Stimulated activated effector memory CD8-positive, alpha-beta T cell treated with anti-CD3 and anti-CD28 coated beads, Interleukin-12 subunit alpha, Interleukin-12 subunit beta, amount 100 ng/mL, for 72 hours (primary cell): Measurements from ENCODE around the gene DOCK8.
"Not testable (repeated sequence)": the region's sequence is repeated elsewhere in the genome, so short reads cannot be mapped to it uniquely, and the experiment has no call there.

Experiments
- ATAC-seq: fragments of 150-1000 bp; cut with Tn5 transposase; 2 replicates; pipeline ENCODE4 v1.10.0; 2021
- DNase-seq, 2 donors: peaks; one replicate each; pipeline ENCODE4 v3.0.0; 2021 to 2022; ENCODE audit warnings: low spot score in 2 of 2
- H3K27ac Mint-ChIP-seq: one replicate; pipeline ENCODE4 v1.8.0; 2022; ENCODE audit warnings: mild to moderate bottlenecking, mixed read lengths
- H3K36me3 Mint-ChIP-seq: one replicate; pipeline ENCODE4 v1.8.0; 2022; ENCODE audit warnings: mild to moderate bottlenecking, mixed read lengths
- H3K4me1 Mint-ChIP-seq: one replicate; pipeline ENCODE4 v1.8.0; 2022; ENCODE audit warnings: mixed read lengths
- H3K4me3 Mint-ChIP-seq: one replicate; pipeline ENCODE4 v1.8.0; 2022; ENCODE audit warnings: mild to moderate bottlenecking, mixed read lengths
- H3K9me3 Mint-ChIP-seq: one replicate; pipeline ENCODE4 v1.8.0; 2022; ENCODE audit warnings: mixed read lengths

The DOCK8 gene

GRCh38 chr9:219036-219435, 4.4 kb downstream of the DOCK8 start:
- not testable (repeated sequence) for H3K27ac Mint-ChIP-seq

GRCh38 chr9:219670-220365, 5.2 kb downstream of the DOCK8 start:
- no peak overlapping the region for H3K4me3 Mint-ChIP-seq
- no peaks in the 10 kb centered on the region for H3K36me3 Mint-ChIP-seq
- no peak for ATAC-seq
- no peak for DNase-seq
- peaks cover 29% of the 10 kb centered on the region for H3K4me1 Mint-ChIP-seq
- no peak overlapping the region for H3K27ac Mint-ChIP-seq
- no peaks in the 10 kb centered on the region for H3K9me3 Mint-ChIP-seq

More at GRCh38 chr9:219036-219435, 4.4 kb downstream of the DOCK8 start:
- not testable (repeated sequence) for H3K9me3 Mint-ChIP-seq, ATAC-seq, DNase-seq, H3K4me3 Mint-ChIP-seq, H3K36me3 Mint-ChIP-seq
- H3K4me1 Mint-ChIP-seq = peaks cover 29% of the 10 kb centered on the region

GRCh38 chr9:221989-222776, 7.5 kb downstream of the DOCK8 start:
- H3K4me1 Mint-ChIP-seq = peaks cover 18% of the 10 kb centered on the region
- peak overlapping the region; percentile 71 for H3K27ac Mint-ChIP-seq
- ATAC-seq (peak; percentile 9), DNase-seq (no peak)
- H3K9me3 Mint-ChIP-seq = no peaks in the 10 kb centered on the region
- peak overlapping the region; percentile 17 for H3K4me3 Mint-ChIP-seq
- no peaks in the 10 kb centered on the region for H3K36me3 Mint-ChIP-seq

GRCh38 chr9:223152-223551, 8.5 kb downstream of the DOCK8 start:
- Mint-ChIP-seq H3K4me3 (peak overlapping the region; percentile 17), H3K4me1 (peaks cover 15% of the 10 kb centered on the region), H3K27ac (peak overlapping the region; percentile 71), H3K9me3 (peaks cover 4% of the 10 kb centered on the region), H3K36me3 (no peaks in the 10 kb centered on the region)
- DNase-seq (no peak), ATAC-seq (no peak)

- ATAC-seq = no peak
- Mint-ChIP-seq H3K4me1 (peaks cover 17% of the 10 kb centered on the region), H3K4me3 (no peak overlapping the region), H3K9me3 (peaks cover 4% of the 10 kb centered on the region), H3K36me3 (no peaks in the 10 kb centered on the region), H3K27ac (no peak overlapping the region)
- DNase-seq = no peak
Observed at GRCh38 chr9:224026-224425, 9.4 kb downstream of the DOCK8 start.

GRCh38 chr9:224582-225520, 10.2 kb downstream of the DOCK8 start:
- Mint-ChIP-seq H3K36me3 (no peaks in the 10 kb centered on the region), H3K4me3 (no peak overlapping the region), H3K4me1 (peaks cover 23% of the 10 kb centered on the region), H3K9me3 (peaks cover 4% of the 10 kb centered on the region), H3K27ac (no peak overlapping the region)
- DNase-seq = no peak
- ATAC-seq = peak; percentile 88

- no peak for ATAC-seq
Observed at GRCh38 chr9:227860-228259, 13.2 kb downstream of the DOCK8 start.

GRCh38 chr9:228929-229695, 14.4 kb downstream of the DOCK8 start:
- Mint-ChIP-seq H3K4me1 (peaks cover 8% of the 10 kb centered on the region), H3K27ac (peak overlapping the region; percentile 29), H3K4me3 (no peak overlapping the region), H3K36me3 (peaks cover 5% of the 10 kb centered on the region), H3K9me3 (peaks cover 4% of the 10 kb centered on the region)
- DNase-seq (no peak), ATAC-seq (peak; percentile 78)

More at GRCh38 chr9:227860-228259, 13.2 kb downstream of the DOCK8 start:
- DNase-seq = no peak
- Mint-ChIP-seq H3K4me3 (no peak overlapping the region), H3K27ac (no peak overlapping the region), H3K9me3 (peaks cover 4% of the 10 kb centered on the region), H3K4me1 (peaks cover 12% of the 10 kb centered on the region), H3K36me3 (peaks cover 5% of the 10 kb centered on the region)

GRCh38 chr9:231625-232024, 17.0 kb downstream of the DOCK8 start:
- H3K9me3 Mint-ChIP-seq, H3K4me1 Mint-ChIP-seq, ATAC-seq, H3K4me3 Mint-ChIP-seq, DNase-seq, H3K27ac Mint-ChIP-seq, H3K36me3 Mint-ChIP-seq: not testable (repeated sequence)

- H3K9me3 Mint-ChIP-seq, H3K4me3 Mint-ChIP-seq, DNase-seq, H3K27ac Mint-ChIP-seq, H3K36me3 Mint-ChIP-seq, ATAC-seq: not testable (repeated sequence)
- H3K4me1 Mint-ChIP-seq = peaks cover 26% of the 10 kb centered on the region
Observed at GRCh38 chr9:233708-234107, 19.0 kb downstream of the DOCK8 start.

GRCh38 chr9:237141-237857, 22.6 kb downstream of the DOCK8 start:
- H3K36me3 Mint-ChIP-seq = peaks cover 5% of the 10 kb centered on the region
- no peak overlapping the region for H3K4me3 Mint-ChIP-seq
- no peak for DNase-seq
- peaks cover 27% of the 10 kb centered on the region for H3K4me1 Mint-ChIP-seq
- peak overlapping the region; percentile 92 for H3K27ac Mint-ChIP-seq
- no peak for ATAC-seq
- peaks cover 3% of the 10 kb centered on the region for H3K9me3 Mint-ChIP-seq

- H3K36me3 Mint-ChIP-seq = no peaks in the 10 kb centered on the region
- peak; percentile 60 for ATAC-seq
- peak overlapping the region; percentile 92 for H3K27ac Mint-ChIP-seq
- peaks cover 3% of the 10 kb centered on the region for H3K9me3 Mint-ChIP-seq
- peak overlapping the region; percentile 19 for H3K4me3 Mint-ChIP-seq
- peaks cover 33% of the 10 kb centered on the region for H3K4me1 Mint-ChIP-seq
- no peak for DNase-seq
Observed at GRCh38 chr9:237858-238345, 23.2 kb downstream of the DOCK8 start.

GRCh38 chr9:242461-243080, 27.9 kb downstream of the DOCK8 start:
- DNase-seq (no peak), ATAC-seq (peak; percentile 91)
- Mint-ChIP-seq H3K36me3 (no peaks in the 10 kb centered on the region), H3K9me3 (no peaks in the 10 kb centered on the region), H3K4me3 (peak overlapping the region; percentile 15), H3K4me1 (peaks cover 33% of the 10 kb centered on the region), H3K27ac (no peak overlapping the region)
